PC-9 (cell line): ENCODE results near the gene AGAP3. TPM values are rescaled to one million over a fixed set of nuclear protein-coding genes. Genes with fewer than 3 reads are reported as not detected.

Experiments
- BruUV-seq: library from RNA; stranded (reverse); fragments of 400-500 nt; replicated peaks from 2 replicates; lab custom pipeline; 2021; lab: Mats Ljungman, UMichigan
- CTCF ChIA-PET: fragments of 300-600 bp; sonication (Branson Sonifier 250); formaldehyde crosslinking; loops from one replicate; lab custom pipeline; 2022; ENCODE audit warnings: antibody characterized with exemption; lab: Charles Lee
- POLR2A ChIA-PET: fragments of 300-600 bp; sonication (Branson Sonifier 250); formaldehyde crosslinking; loops from one replicate; lab custom pipeline; 2022; ENCODE audit warnings: antibody characterized with exemption; ENCODE audit not compliant: unreplicated experiment; lab: Charles Lee
- DNase-seq, 2 experiments: peaks; one replicate each; pipeline versions ENCODE4 v3.0.0 to v3.0.0-alpha.2; 2015 to 2022; ENCODE audit warnings: mixed read lengths in 1 of 2
- H2AFZ ChIP-seq: fragments of 200-600 bp; sonication (generic); 2 replicates; pipeline ENCODE4 v1.8.1; 2017; ENCODE audit warnings: antibody characterized with exemption
- H3F3A ChIP-seq: fragments of 200-600 bp; sonication (generic); 2 replicates; pipeline ENCODE4 v1.8.1; 2017; ENCODE audit warnings: antibody characterized with exemption, mild to moderate bottlenecking, low read depth; ENCODE audit not compliant: insufficient read depth
- H3K27ac ChIP-seq: fragments of 200-600 bp; sonication (generic); 2 replicates; pipeline ENCODE4 v1.6.1; 2016; ENCODE audit warnings: mixed run types
- H3K27me3 ChIP-seq: fragments of 200-600 bp; sonication (generic); 2 replicates; pipeline ENCODE4 v1.6.1; 2016; ENCODE audit warnings: low read depth, mixed run types; ENCODE audit not compliant: insufficient read depth
- H3K36me3 ChIP-seq: fragments of 200-600 bp; sonication (generic); 2 replicates; pipeline ENCODE4 v1.6.1; 2016; ENCODE audit warnings: low read depth, mixed run types
- H3K4me1 ChIP-seq: fragments of 200-600 bp; sonication (generic); replicated peaks from 2 replicates; pipeline ENCODE4 v1.6.1; 2016; ENCODE audit warnings: mixed run types; ENCODE audit not compliant: insufficient read depth
- H3K4me2 ChIP-seq: fragments of 200-600 bp; sonication (generic); 2 replicates; pipeline ENCODE4 v1.6.1; 2017; ENCODE audit warnings: mixed run types
- H3K4me3 ChIP-seq: fragments of 200-600 bp; sonication (generic); 2 replicates; pipeline ENCODE4 v1.6.1; 2016; ENCODE audit warnings: mixed run types
- H3K79me2 ChIP-seq: fragments of 200-600 bp; sonication (generic); 2 replicates; pipeline ENCODE4 v1.6.1; 2017; ENCODE audit warnings: low read depth, mixed run types
- H3K9me2 ChIP-seq: fragments of 200-600 bp; sonication (generic); 2 replicates; pipeline ENCODE4 v1.8.1; 2017; ENCODE audit warnings: mild to moderate bottlenecking; ENCODE audit not compliant: insufficient read depth
- H3K9me3 ChIP-seq: fragments of 200-600 bp; sonication (generic); 2 replicates; pipeline ENCODE4 v1.8.1; 2016; ENCODE audit warnings: low read depth; ENCODE audit not compliant: insufficient read depth
- H4K20me1 ChIP-seq: fragments of 200-600 bp; sonication (generic); 2 replicates; pipeline ENCODE4 v1.8.1; 2017; ENCODE audit not compliant: insufficient read depth
- CTCF ChIP-seq: fragments of 200-600 bp; sonication (generic); conservative IDR thresholded peaks from 2 replicates; pipeline ENCODE4 v1.6.1; 2017; ENCODE audit warnings: mixed run types, antibody characterized with exemption, mild to moderate bottlenecking, moderate library complexity
- EZH2 ChIP-seq: fragments of 200-600 bp; sonication (generic); IDR thresholded peaks from 2 replicates; pipeline ENCODE4 v1.8.0; 2017; ENCODE audit warnings: antibody characterized with exemption, low read depth
- intact Hi-C: fragments of 100-400 bp; cut with micrococcal nuclease; formaldehyde crosslinking; loops from one replicate; pipeline ENCODE4 v1.10.0; 2022; ENCODE audit not compliant: unreplicated experiment
- total RNA-seq: library from RNA; stranded (reverse); gene quantifications from 2 replicates; pipeline ENCODE4 v1.2.3, GENCODE V29; 2021

The AGAP3 gene
- total RNA-seq, 1 experiment from 2014 or later = 103 TPM

- Histone ChIP-seq H2AFZ (no peak overlapping the region), H3K9me2 (no peaks in the 10 kb centered on the region), H3K79me2 (no peaks in the 10 kb centered on the region), H3K4me3 (no peak overlapping the region), H3K27ac (no peak overlapping the region), H3K4me1 (no peaks in the 10 kb centered on the region), H4K20me1 (no peaks in the 10 kb centered on the region), H3K36me3 (no peaks in the 10 kb centered on the region), H3F3A (peaks cover 2% of the 10 kb centered on the region; the same call in 1 of the 2 replicates), H3K4me2 (no peak overlapping the region), H3K9me3 (no peaks in the 10 kb centered on the region), H3K27me3 (peaks cover 32% of the 10 kb centered on the region)
- POLR2A ChIA-PET = interaction anchor here (0.7 kb wide), 1 partner anchor 9 kb away, joined by 4 read pairs; no protein-coding TSS in a partner anchor
- BruUV-seq = no TSS peak
- CTCF ChIA-PET = interaction anchor here (0.5 kb wide), 1 partner anchor 301 kb away, joined by 3 read pairs; no protein-coding TSS in a partner anchor
- TF ChIP-seq EZH2 (no peak), CTCF (no peak)
- no peak for DNase-seq
- intact Hi-C loops = no loop called here
Measured at GRCh38 chr7:151148319-151149259, 62.3 kb downstream of the AGAP3 start.

- Histone ChIP-seq H3K27me3 (peaks cover 37% of the 10 kb centered on the region), H3K4me2 (no peak overlapping the region)
- CTCF ChIA-PET = no interaction called here
Measured at GRCh38 chr7:151150388-151150787, 64.1 kb downstream of the AGAP3 start.

More at GRCh38 chr7:151150388-151150787, 64.1 kb downstream of the AGAP3 start:
- no peak overlapping the region for H2AFZ ChIP-seq
- no peaks in the 10 kb centered on the region for H3K36me3 ChIP-seq
- no peaks in the 10 kb centered on the region for H3K9me3 ChIP-seq
- BruUV-seq = no TSS peak
- no peaks in the 10 kb centered on the region for H3K4me1 ChIP-seq
- no peaks in the 10 kb centered on the region for H4K20me1 ChIP-seq
- DNase-seq = no peak
- H3K4me3 ChIP-seq = no peak overlapping the region
- H3F3A ChIP-seq = peaks cover 2% of the 10 kb centered on the region; the same call in 1 of the 2 replicates
- H3K27ac ChIP-seq = no peak overlapping the region
- TF ChIP-seq CTCF = no peak
- TF ChIP-seq EZH2 = no peak
- no peaks in the 10 kb centered on the region for H3K9me2 ChIP-seq
- no peaks in the 10 kb centered on the region for H3K79me2 ChIP-seq
- intact Hi-C loops = no loop called here
- POLR2A ChIA-PET = no interaction called here
